ENCODE measurements around the gene EVC2. TPM values are rescaled to one million over a fixed set of nuclear protein-coding genes. Genes with fewer than 3 reads are reported as not detected.

The EVC2 gene
- total RNA-seq, 1 experiment from 2014 or later, result 6.0 TPM

DNA sequence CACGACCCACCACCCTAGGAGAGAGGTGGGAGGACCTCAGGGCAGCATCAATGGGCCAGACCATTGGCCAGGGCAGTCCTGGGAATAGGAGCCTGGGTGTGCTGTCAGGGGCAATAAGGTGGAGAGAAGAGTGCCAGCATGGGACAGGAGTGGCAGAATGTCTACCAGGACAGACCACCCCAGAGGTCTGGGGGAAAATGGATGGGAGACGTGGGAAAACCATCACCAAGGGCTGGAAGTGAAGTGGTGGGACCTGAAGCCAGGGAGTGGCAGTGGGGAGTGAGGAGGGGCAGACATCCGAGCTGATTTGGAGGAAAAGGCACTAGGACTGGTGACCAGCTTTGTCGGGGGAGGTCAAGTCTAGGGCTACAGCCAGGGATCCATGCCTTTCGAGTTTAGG is 993 bp downstream of the EVC2 start:
- Histone ChIP-seq H3K9me3 (ENCODE audit: low read depth, low read length, poor library complexity, severe bottlenecking) (no peaks in the 10 kb centered on the region), H3K36me3 (ENCODE audit: insufficient read depth, low read length, poor library complexity, severe bottlenecking) (no peaks in the 10 kb centered on the region), H3K27me3 (replicated peaks; ENCODE audit: insufficient read depth, low read depth, low read length, poor library complexity) (no peaks in the 10 kb centered on the region), H3K4me1 (ENCODE audit: insufficient read depth, low read length, poor library complexity, severe bottlenecking) (peaks cover 30% of the 10 kb centered on the region), H3K4me3 (ENCODE audit: low read depth, low read length, poor library complexity, severe bottlenecking) (peak overlapping the region; percentile 61), H3K27ac (ENCODE audit: low read depth, low read length, poor library complexity, severe bottlenecking) (no peak overlapping the region)
- intact Hi-C loops (cut with micrococcal nuclease; ENCODE audit: unreplicated experiment), result no loop called here
- POLR2A ChIA-PET (ENCODE audit: low non-redundant PET), result interaction anchor here (0.7 kb wide), 1 partner anchor 9 kb away, joined by 4 read pairs; no protein-coding TSS in a partner anchor
- no TSS peak for BruUV-seq (replicated peaks)
- DNase-seq (ENCODE audit: low spot score), result no peak
- CTCF ChIA-PET, result no interaction called here
- TF ChIP-seq, protein P1, sequence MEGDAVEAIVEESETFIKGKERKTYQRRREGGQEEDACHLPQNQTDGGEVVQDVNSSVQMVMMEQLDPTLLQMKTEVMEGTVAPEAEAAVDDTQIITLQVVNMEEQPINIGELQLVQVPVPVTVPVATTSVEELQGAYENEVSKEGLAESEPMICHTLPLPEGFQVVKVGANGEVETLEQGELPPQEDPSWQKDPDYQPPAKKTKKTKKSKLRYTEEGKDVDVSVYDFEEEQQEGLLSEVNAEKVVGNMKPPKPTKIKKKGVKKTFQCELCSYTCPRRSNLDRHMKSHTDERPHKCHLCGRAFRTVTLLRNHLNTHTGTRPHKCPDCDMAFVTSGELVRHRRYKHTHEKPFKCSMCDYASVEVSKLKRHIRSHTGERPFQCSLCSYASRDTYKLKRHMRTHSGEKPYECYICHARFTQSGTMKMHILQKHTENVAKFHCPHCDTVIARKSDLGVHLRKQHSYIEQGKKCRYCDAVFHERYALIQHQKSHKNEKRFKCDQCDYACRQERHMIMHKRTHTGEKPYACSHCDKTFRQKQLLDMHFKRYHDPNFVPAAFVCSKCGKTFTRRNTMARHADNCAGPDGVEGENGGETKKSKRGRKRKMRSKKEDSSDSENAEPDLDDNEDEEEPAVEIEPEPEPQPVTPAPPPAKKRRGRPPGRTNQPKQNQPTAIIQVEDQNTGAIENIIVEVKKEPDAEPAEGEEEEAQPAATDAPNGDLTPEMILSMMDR (conservative IDR thresholded peaks at IDR 0.05; ENCODE audit: low read depth, low read length), result no peak
- no peak for TF ChIP-seq EZH2 (IDR thresholded peaks at IDR 0.05; ENCODE audit: borderline replicate concordance, low read depth, low read length, poor library complexity, severe bottlenecking)

DNA sequence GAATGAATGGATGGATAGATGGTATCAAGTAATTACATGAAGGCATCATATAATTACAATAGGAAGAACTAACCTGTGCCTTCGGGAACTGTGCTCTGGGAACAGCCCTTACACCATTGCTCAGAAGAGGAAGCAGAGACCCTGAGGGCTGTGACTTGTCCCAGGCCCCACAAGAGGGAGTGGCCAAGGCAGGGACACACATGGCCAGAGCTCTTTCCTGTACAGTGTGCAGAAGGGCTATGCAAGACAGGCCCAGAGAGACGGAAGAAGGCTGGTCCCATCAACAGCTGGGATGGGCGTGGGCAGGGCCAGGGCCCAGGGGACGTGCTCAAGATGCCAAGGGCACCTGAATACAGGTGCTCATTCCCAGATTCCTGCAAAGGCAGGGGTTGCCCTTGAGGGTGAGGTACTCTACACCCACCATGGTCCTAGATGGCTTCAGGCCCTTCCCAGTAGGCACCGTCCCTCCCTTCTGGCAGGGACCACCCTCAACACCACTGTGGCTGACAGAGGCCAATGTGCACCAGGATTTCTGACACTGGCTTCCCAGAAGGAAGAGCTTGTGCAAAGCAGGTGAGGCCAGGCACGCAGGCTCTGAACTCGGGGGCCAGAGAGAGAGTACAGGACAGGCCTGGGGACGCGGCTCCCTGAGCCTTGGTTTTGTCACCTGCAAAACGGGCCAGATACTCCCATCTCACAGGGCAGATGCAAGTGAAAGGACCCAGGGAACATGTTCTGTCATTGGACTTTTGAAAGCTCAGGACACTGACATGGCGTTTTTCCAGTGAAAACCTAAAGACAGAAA is 1.7 kb downstream of the EVC2 start:
- Histone ChIP-seq H3K4me3 (ENCODE audit: low read depth, low read length, poor library complexity, severe bottlenecking) (no peak overlapping the region), H3K36me3 (ENCODE audit: insufficient read depth, low read length, poor library complexity, severe bottlenecking) (no peaks in the 10 kb centered on the region), H3K9me3 (ENCODE audit: low read depth, low read length, poor library complexity, severe bottlenecking) (no peaks in the 10 kb centered on the region), H3K27ac (ENCODE audit: low read depth, low read length, poor library complexity, severe bottlenecking) (no peak overlapping the region), H3K27me3 (replicated peaks; ENCODE audit: insufficient read depth, low read depth, low read length, poor library complexity) (no peaks in the 10 kb centered on the region), H3K4me1 (ENCODE audit: insufficient read depth, low read length, poor library complexity, severe bottlenecking) (peaks cover 30% of the 10 kb centered on the region)
- intact Hi-C loops (cut with micrococcal nuclease; ENCODE audit: unreplicated experiment), result no loop called here
- DNase-seq (ENCODE audit: low spot score), result no peak
- POLR2A ChIA-PET (ENCODE audit: low non-redundant PET), result no interaction called here
- CTCF ChIA-PET, result no interaction called here
- TF ChIP-seq, protein P1 (conservative IDR thresholded peaks at IDR 0.05; ENCODE audit: low read depth, low read length), result no peak
- TF ChIP-seq EZH2 (IDR thresholded peaks at IDR 0.05; ENCODE audit: borderline replicate concordance, low read depth, low read length, poor library complexity, severe bottlenecking), result no peak
- no TSS peak for BruUV-seq (replicated peaks)

DNA sequence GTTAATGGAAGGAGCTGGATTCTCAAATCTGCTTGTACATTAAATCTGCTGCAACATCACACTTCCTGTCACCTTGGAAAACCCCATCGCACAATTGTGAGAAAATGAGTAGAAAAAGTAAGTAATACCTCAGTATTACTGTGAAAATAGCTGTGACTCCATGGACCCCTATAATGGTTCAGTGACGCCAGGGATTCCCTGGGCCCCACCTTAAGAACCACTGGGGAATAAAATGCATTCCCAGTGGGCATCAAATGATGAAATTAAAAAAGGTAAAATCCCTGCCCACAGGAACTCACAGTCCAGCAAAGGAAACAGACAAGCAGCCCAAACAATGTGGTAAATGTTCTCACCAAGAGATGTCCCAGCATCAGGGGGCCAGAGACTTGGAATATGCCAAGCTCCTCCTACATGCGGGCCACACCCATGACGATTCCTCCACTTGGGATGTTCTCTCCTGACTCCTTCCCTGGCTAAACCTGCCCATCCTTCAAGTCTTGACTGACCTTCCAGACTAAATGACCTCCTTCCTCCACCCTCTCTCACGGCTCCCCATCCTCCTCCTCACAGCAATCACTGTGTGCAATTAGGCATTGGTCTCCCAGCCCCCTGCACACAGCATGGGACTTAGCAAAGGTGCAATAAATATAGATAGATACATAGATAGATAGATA is 2.6 kb downstream of the EVC2 start:
- H3K27me3 ChIP-seq (replicated peaks; ENCODE audit: insufficient read depth, low read depth, low read length, poor library complexity), result no peaks in the 10 kb centered on the region
- H3K4me3 ChIP-seq (ENCODE audit: low read depth, low read length, poor library complexity, severe bottlenecking), result no peak overlapping the region
- H3K36me3 ChIP-seq (ENCODE audit: insufficient read depth, low read length, poor library complexity, severe bottlenecking), result no peaks in the 10 kb centered on the region
- BruUV-seq (replicated peaks), result TSS peak; percentile 18
- intact Hi-C loops (cut with micrococcal nuclease; ENCODE audit: unreplicated experiment), result no loop called here
- no peak for DNase-seq (ENCODE audit: low spot score)
- peaks cover 30% of the 10 kb centered on the region for H3K4me1 ChIP-seq (ENCODE audit: insufficient read depth, low read length, poor library complexity, severe bottlenecking)
- POLR2A ChIA-PET (ENCODE audit: low non-redundant PET), result no interaction called here
- TF ChIP-seq, protein P1 (conservative IDR thresholded peaks at IDR 0.05; ENCODE audit: low read depth, low read length), result no peak
- TF ChIP-seq EZH2 (IDR thresholded peaks at IDR 0.05; ENCODE audit: borderline replicate concordance, low read depth, low read length, poor library complexity, severe bottlenecking), result no peak
- H3K9me3 ChIP-seq (ENCODE audit: low read depth, low read length, poor library complexity, severe bottlenecking), result no peaks in the 10 kb centered on the region
- CTCF ChIA-PET, result no interaction called here
- H3K27ac ChIP-seq (ENCODE audit: low read depth, low read length, poor library complexity, severe bottlenecking), result no peak overlapping the region
